ENCODE data around the gene SGSM1.
A peak's percentile ranks its signal among the peaks of the same experiment; 100 is the strongest.

Gene SGSM1

DNA sequence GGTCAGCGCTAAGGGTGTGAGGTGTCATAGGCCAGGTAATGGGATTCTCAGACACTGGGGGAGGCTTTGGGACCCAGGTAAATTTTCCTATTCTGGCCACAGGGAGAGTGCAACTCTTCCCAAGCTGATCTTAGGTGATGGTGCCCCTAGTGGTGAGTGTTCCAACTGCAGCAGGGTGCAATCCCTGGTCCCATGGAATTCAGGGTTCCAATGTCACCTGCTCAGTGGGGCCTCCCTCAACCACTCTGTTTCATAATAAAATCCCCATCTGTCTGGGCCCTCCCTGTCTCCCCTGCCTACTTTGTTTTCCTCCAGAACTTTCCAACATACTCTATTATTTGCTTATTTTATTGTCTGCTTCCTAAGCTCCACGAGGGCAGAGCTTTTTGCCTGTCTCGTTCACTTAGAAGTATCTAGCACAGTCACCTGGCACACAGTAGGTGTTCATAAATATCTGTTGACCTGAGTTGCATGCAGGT is 2.9 kb upstream of the SGSM1 start:
- H3K36me3 ChIP-seq: no peaks in the 10 kb centered on the region
- H3K27me3 ChIP-seq: no peaks in the 10 kb centered on the region
- peaks cover 7% of the 10 kb centered on the region for H3K4me1 ChIP-seq
- no peak overlapping the region for H3K4me3 ChIP-seq (ENCODE audit: low read depth, low read length)
- no peaks in the 10 kb centered on the region for H3K9me3 ChIP-seq
- TF ChIP-seq CTCF (IDR thresholded peaks at IDR 0.05; ENCODE audit: low read depth, low read length): peak; percentile 98
- DNase-seq: peak; percentile 73

DNA sequence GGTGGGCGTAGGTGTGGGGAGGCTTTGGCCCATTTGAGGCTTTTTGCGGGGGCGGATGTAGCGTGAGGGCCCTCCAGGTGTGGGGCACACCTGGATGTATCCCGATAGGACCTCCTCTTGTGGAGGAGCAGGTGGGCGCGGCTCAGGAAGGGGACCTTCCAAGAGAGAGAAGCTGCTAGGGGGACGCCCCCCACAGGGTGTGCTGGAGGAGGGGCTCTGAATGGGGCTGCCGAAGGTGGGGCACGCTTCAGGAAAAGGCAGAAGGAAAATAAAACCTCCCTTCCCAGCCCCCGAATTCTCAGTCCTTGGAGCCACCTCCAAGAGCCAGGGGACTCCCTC is 621 bp downstream of the SGSM1 start:
- Histone ChIP-seq H3K36me3 (no peaks in the 10 kb centered on the region), H3K4me1 (peaks cover 34% of the 10 kb centered on the region), H3K27me3 (no peaks in the 10 kb centered on the region), H3K4me3 (ENCODE audit: low read depth, low read length) (peak overlapping the region; percentile 73), H3K9me3 (no peaks in the 10 kb centered on the region)
- DNase-seq: no peak
- TF ChIP-seq CTCF (IDR thresholded peaks at IDR 0.05; ENCODE audit: low read depth, low read length): no peak

- Histone ChIP-seq H3K4me3 (ENCODE audit: low read depth, low read length) (peak overlapping the region; percentile 73), H3K9me3 (no peaks in the 10 kb centered on the region), H3K36me3 (no peaks in the 10 kb centered on the region), H3K27me3 (no peaks in the 10 kb centered on the region), H3K4me1 (peaks cover 36% of the 10 kb centered on the region)
- no peak for TF ChIP-seq CTCF (IDR thresholded peaks at IDR 0.05; ENCODE audit: low read depth, low read length)
- peak; percentile 44 for DNase-seq
These were observed 1.4 kb downstream of the SGSM1 start for GRCh38 chr22:24807284-24807950.

- Histone ChIP-seq H3K27me3 (no peaks in the 10 kb centered on the region), H3K9me3 (no peaks in the 10 kb centered on the region), H3K4me3 (ENCODE audit: low read depth, low read length) (peak overlapping the region; percentile 31; the same call in 1 of the 2 replicates), H3K4me1 (peaks cover 41% of the 10 kb centered on the region), H3K36me3 (no peaks in the 10 kb centered on the region)
- TF ChIP-seq CTCF (IDR thresholded peaks at IDR 0.05; ENCODE audit: low read depth, low read length): no peak
- no peak for DNase-seq
These were observed 3.3 kb downstream of the SGSM1 start for GRCh38 chr22:24809331-24809730.

DNA sequence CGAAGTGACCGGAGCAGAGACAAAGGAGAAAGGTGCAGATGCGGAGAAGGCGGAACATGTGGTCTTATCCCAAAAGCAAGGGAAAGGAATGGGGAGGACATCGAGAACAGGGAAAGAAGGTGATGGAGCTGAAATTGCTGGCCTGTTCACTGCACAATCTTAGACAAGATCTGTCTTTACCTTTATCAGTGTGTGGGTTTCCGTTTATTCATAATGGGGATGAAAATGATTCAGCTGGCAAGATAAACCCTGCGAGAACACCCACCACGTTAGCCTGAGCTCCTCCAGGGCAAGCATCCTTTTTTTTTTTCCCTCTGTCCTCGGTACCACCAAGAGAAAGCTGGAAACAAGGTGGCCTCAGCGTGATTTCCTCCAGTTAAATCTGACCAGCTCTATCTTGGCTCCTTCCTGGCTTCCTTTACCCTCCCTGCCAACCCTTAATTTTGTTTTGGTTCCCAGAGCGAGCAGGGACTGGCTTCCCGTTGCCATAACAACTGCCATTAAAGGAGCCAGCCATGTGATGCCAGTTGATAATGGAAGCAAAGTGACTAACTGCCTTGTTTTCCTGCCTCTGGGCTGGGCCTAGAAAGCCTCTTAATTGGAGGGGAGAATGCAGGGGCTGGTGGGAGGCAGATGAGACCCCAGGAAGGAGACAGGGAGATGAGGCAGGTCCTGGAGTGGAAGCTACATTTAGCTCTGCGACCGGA is 4.2 kb downstream of the SGSM1 start:
- peak; percentile 77 for DNase-seq
- H3K4me1 ChIP-seq: peaks cover 41% of the 10 kb centered on the region
- no peaks in the 10 kb centered on the region for H3K27me3 ChIP-seq
- peak overlapping the region; percentile 31 for H3K4me3 ChIP-seq (ENCODE audit: low read depth, low read length)
- H3K36me3 ChIP-seq: no peaks in the 10 kb centered on the region
- no peaks in the 10 kb centered on the region for H3K9me3 ChIP-seq
- no peak for TF ChIP-seq CTCF (IDR thresholded peaks at IDR 0.05; ENCODE audit: low read depth, low read length)
